Naive thymus-derived CD4-positive, alpha-beta T cell (primary cell): ENCODE measurements around the gene MAN1A2. TPM values are rescaled to one million over a fixed set of nuclear protein-coding genes. Genes with fewer than 3 reads are reported as not detected.
"Not testable (repeated sequence)": the region's sequence is repeated elsewhere in the genome, so short reads cannot be mapped to it uniquely, and the experiment has no call there.

Experiments
- ATAC-seq: fragments of 150-1000 bp; cut with Tn5 transposase; 2 replicates; pipeline ENCODE4 v1.10.0; 2021; ENCODE audit warnings: mild to moderate bottlenecking, moderate library complexity
- CTCF ChIA-PET: fragments of 350-600 bp; sonication (Branson Sonifier 250); formaldehyde crosslinking; loops from one replicate; lab custom pipeline; 2021; ENCODE audit warnings: antibody characterized with exemption; lab: Charles Lee
- POLR2A ChIA-PET: fragments of 350-600 bp; sonication (Branson Sonifier 250); formaldehyde crosslinking; loops from one replicate; lab custom pipeline; 2021; ENCODE audit warnings: antibody characterized with exemption, inconsistent platforms; lab: Charles Lee
- DNase-seq, 9 donors: peaks; one replicate each; pipeline versions ENCODE4 v3.0.0 to v3.0.0-alpha.2; 2020 to 2022; ENCODE audit warnings: mixed read lengths in 1 of 9
- H3K27ac ChIP-seq: one replicate; pipeline ENCODE4 v1.7.0; 2013; ENCODE audit warnings: mild to moderate bottlenecking, low read depth, low read length, moderate library complexity
- H3K27me3 ChIP-seq, 2 donors: one replicate each; pipeline ENCODE4 v1.7.0; 2013; ENCODE audit warnings: low read length in 2 of 2, mild to moderate bottlenecking in 2 of 2, moderate library complexity in 2 of 2; ENCODE audit not compliant: control insufficient read depth in 2 of 2, insufficient read depth in 2 of 2
- H3K36me3 ChIP-seq, 3 experiments: 1 replicate in 2 of 3; 2 replicates in 1 of 3; pipeline ENCODE4 v1.7.0; 2013; ENCODE audit warnings: low read length in 3 of 3, mild to moderate bottlenecking in 3 of 3, moderate library complexity in 1 of 3; ENCODE audit not compliant: insufficient read depth in 3 of 3, control insufficient read depth in 2 of 3
- H3K4me1 ChIP-seq, 2 donors: one replicate each; pipeline ENCODE4 v1.7.0; 2013; ENCODE audit warnings: low read length in 2 of 2, mild to moderate bottlenecking in 2 of 2, moderate library complexity in 1 of 2; ENCODE audit not compliant: control insufficient read depth in 2 of 2, insufficient read depth in 2 of 2
- H3K4me3 ChIP-seq: 2 replicates; pipeline ENCODE4 v1.7.0; 2013; ENCODE audit warnings: mild to moderate bottlenecking, low read length
- H3K9me3 ChIP-seq, 3 experiments: 1 replicate in 2 of 3; 2 replicates in 1 of 3; pipeline ENCODE4 v1.7.0; 2013; ENCODE audit warnings: low read length in 3 of 3; ENCODE audit not compliant: control insufficient read depth in 2 of 3
- H3K27ac Mint-ChIP-seq, 9 donors: one replicate each; pipeline ENCODE4 v1.8.0; 2020 to 2022; ENCODE audit warnings: mixed read lengths in 9 of 9, mild to moderate bottlenecking in 8 of 9, moderate library complexity in 5 of 9, inconsistent platforms in 2 of 9
- H3K27me3 Mint-ChIP-seq, 5 donors: one replicate each; pipeline ENCODE4 v1.8.0; 2021 to 2022; ENCODE audit warnings: mixed read lengths in 5 of 5, mild to moderate bottlenecking in 1 of 5
- H3K36me3 Mint-ChIP-seq, 5 donors: one replicate each; pipeline ENCODE4 v1.8.0; 2020 to 2022; ENCODE audit warnings: mixed read lengths in 5 of 5, mild to moderate bottlenecking in 3 of 5, inconsistent platforms in 1 of 5
- H3K4me1 Mint-ChIP-seq, 7 donors: one replicate each; pipeline ENCODE4 v1.8.0; 2020 to 2022; ENCODE audit warnings: mixed read lengths in 7 of 7, mild to moderate bottlenecking in 3 of 7, inconsistent platforms in 1 of 7
- H3K4me3 Mint-ChIP-seq, 10 donors: one replicate each; pipeline ENCODE4 v1.8.0; 2020 to 2022; ENCODE audit warnings: mild to moderate bottlenecking in 10 of 10, mixed read lengths in 10 of 10, moderate library complexity in 6 of 10, inconsistent platforms in 2 of 10
- H3K9me3 Mint-ChIP-seq, 11 donors: one replicate each; pipeline ENCODE4 v1.8.0; 2020 to 2022; ENCODE audit warnings: mixed read lengths in 11 of 11, mild to moderate bottlenecking in 4 of 11, inconsistent platforms in 1 of 11, moderate library complexity in 1 of 11
- intact Hi-C, 2 donors: fragments of 100-400 bp; cut with micrococcal nuclease; formaldehyde crosslinking; loops; one replicate each; pipeline ENCODE4 v1.15.1; 2023
- polyA plus RNA-seq, 2 donors: library from polyadenylated mRNA; unstranded; fragments of 300-500 nt; fragmentation: Illumina TruSeq; gene quantifications; one replicate each; pipeline ENCODE4 v1.2.3, GENCODE V29; 2021
- total RNA-seq, 6 experiments: library from RNA in 5 of 6; stranded (reverse) in 5 of 6; gene quantifications; 1 replicate in 5 of 6; 2 replicates in 1 of 6; pipeline ENCODE4 v1.2.3 and lab custom pipeline; 2021 to 2026

The MAN1A2 gene
- total and polyA plus RNA-seq, 7 experiments from 2014 or later = 10.5 to 63.4 (median 41.6) TPM

- H3K36me3 Mint-ChIP-seq = peaks cover 13 to 65% (median 51%) of the 10 kb centered on the region in 5 donors
- H3K27ac ChIP-seq = no peak overlapping the region
- ChIA-PET POLR2A (no interaction called here), CTCF (no interaction called here)
- no peak overlapping the region for H3K4me3 ChIP-seq
- no peaks in the 10 kb centered on the region for H3K27me3 ChIP-seq
- peaks cover 0 to 19% (median 0%) of the 10 kb centered on the region in 3 experiments for H3K36me3 ChIP-seq
- H3K27me3 Mint-ChIP-seq = no peaks in the 10 kb centered on the region
- intact Hi-C loops = loop anchor here in 1 of 2 donors (2.0 kb wide), 1 partner anchor 13 kb away; no protein-coding TSS in a partner anchor
- H3K9me3 ChIP-seq = no peaks in the 10 kb centered on the region
- ATAC-seq (no peak), DNase-seq (no peak)
- peaks cover 0 to 17% (median 8%) of the 10 kb centered on the region in 11 donors for H3K9me3 Mint-ChIP-seq
- H3K4me1 ChIP-seq = no peaks in the 10 kb centered on the region
- H3K4me3 Mint-ChIP-seq = no peak overlapping the region
- H3K4me1 Mint-ChIP-seq = peaks cover 0 to 7% (median 0%) of the 10 kb centered on the region in 7 donors
- H3K27ac Mint-ChIP-seq = no peak overlapping the region
Observed at GRCh38 chr1:117453958-117454357, 86.7 kb downstream of the MAN1A2 start.

DNA sequence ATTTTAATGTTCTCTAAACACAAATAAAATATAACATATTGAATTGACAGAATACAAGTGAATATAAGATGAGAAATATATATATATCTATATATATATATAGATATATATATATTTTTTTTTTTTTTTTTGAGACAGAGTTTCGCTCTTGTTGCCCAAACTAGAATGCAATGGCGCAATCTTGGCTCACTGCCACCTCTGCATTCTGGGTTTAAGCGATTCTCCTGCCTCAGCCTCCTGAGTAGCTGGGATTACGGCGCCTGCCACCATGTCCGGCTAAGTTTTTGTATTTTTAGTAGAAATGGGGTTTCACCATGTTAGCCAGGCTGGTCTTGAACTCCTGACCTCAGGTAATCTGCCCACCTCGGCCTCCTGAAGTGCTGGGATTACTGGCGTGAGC lies 91.2 kb downstream of the MAN1A2 start:
- CTCF ChIA-PET, H3K27me3 ChIP-seq, H3K27me3 Mint-ChIP-seq, H3K27ac Mint-ChIP-seq, H3K9me3 ChIP-seq, POLR2A ChIA-PET, DNase-seq, H3K9me3 Mint-ChIP-seq, ATAC-seq, H3K36me3 ChIP-seq, H3K27ac ChIP-seq, H3K4me1 ChIP-seq, H3K4me1 Mint-ChIP-seq, H3K4me3 Mint-ChIP-seq, intact Hi-C loops, H3K4me3 ChIP-seq: not testable (repeated sequence)
- H3K36me3 Mint-ChIP-seq = peaks cover 2 to 41% (median 24%) of the 10 kb centered on the region in 5 donors

- Histone ChIP-seq H3K27ac (no peak overlapping the region), H3K9me3 (no peaks in the 10 kb centered on the region), H3K36me3 (no peaks in the 10 kb centered on the region), H3K27me3 (no peaks in the 10 kb centered on the region), H3K4me3 (no peak overlapping the region), H3K4me1 (no peaks in the 10 kb centered on the region)
- ATAC-seq = no peak
- Mint-ChIP-seq H3K9me3 (no peaks in the 10 kb centered on the region), H3K27me3 (no peaks in the 10 kb centered on the region), H3K4me1 (peaks cover 0 to 7% (median 0%) of the 10 kb centered on the region in 7 donors), H3K36me3 (peaks cover 9 to 62% (median 49%) of the 10 kb centered on the region in 5 donors), H3K27ac (no peak overlapping the region), H3K4me3 (no peak overlapping the region)
- ChIA-PET POLR2A (no interaction called here), CTCF (no interaction called here)
- no peak for DNase-seq
- intact Hi-C loops = loop anchor here in 1 of 2 donors (5.0 kb wide), 1 partner anchor 99 kb away; the partner anchor contains the start of gene MAN1A2
Observed at GRCh38 chr1:117466761-117467160, 99.5 kb downstream of the MAN1A2 start.

- POLR2A ChIA-PET = no interaction called here
- Mint-ChIP-seq H3K36me3 (peaks cover 9 to 62% (median 53%) of the 10 kb centered on the region in 5 donors), H3K4me3 (no peak overlapping the region), H3K27ac (peak overlapping the region in 1 of 9 donors; percentile 43), H3K9me3 (no peaks in the 10 kb centered on the region), H3K4me1 (peaks cover 0 to 7% (median 0%) of the 10 kb centered on the region in 7 donors), H3K27me3 (no peaks in the 10 kb centered on the region)
- CTCF ChIA-PET = no interaction called here
- Histone ChIP-seq H3K27me3 (no peaks in the 10 kb centered on the region), H3K27ac (no peak overlapping the region), H3K4me3 (no peak overlapping the region), H3K9me3 (no peaks in the 10 kb centered on the region), H3K36me3 (no peaks in the 10 kb centered on the region), H3K4me1 (no peaks in the 10 kb centered on the region)
- DNase-seq (no peak), ATAC-seq (no peak)
- intact Hi-C loops = loop anchor here in 1 of 2 donors (5.0 kb wide), 1 partner anchor 100 kb away; the partner anchor contains the start of gene MAN1A2
Observed at GRCh38 chr1:117467336-117467735, 100.1 kb downstream of the MAN1A2 start.

GRCh38 chr1:117473063-117473462 lies 105.8 kb downstream of the MAN1A2 start:
- Mint-ChIP-seq H3K4me3 (no peak overlapping the region), H3K9me3 (peaks cover 0 to 10% (median 5%) of the 10 kb centered on the region in 11 donors), H3K27me3 (no peaks in the 10 kb centered on the region), H3K36me3 (peaks cover 11 to 70% (median 63%) of the 10 kb centered on the region in 5 donors), H3K4me1 (no peaks in the 10 kb centered on the region), H3K27ac (no peak overlapping the region)
- Histone ChIP-seq H3K4me1 (no peaks in the 10 kb centered on the region), H3K4me3 (no peak overlapping the region), H3K36me3 (peaks cover 0 to 4% (median 0%) of the 10 kb centered on the region in 3 experiments), H3K9me3 (peaks cover 0 to 4% (median 0%) of the 10 kb centered on the region in 3 experiments), H3K27me3 (no peaks in the 10 kb centered on the region), H3K27ac (no peak overlapping the region)
- intact Hi-C loops = no loop called here
- POLR2A ChIA-PET = no interaction called here
- CTCF ChIA-PET = no interaction called here
- ATAC-seq (no peak), DNase-seq (no peak)

DNA sequence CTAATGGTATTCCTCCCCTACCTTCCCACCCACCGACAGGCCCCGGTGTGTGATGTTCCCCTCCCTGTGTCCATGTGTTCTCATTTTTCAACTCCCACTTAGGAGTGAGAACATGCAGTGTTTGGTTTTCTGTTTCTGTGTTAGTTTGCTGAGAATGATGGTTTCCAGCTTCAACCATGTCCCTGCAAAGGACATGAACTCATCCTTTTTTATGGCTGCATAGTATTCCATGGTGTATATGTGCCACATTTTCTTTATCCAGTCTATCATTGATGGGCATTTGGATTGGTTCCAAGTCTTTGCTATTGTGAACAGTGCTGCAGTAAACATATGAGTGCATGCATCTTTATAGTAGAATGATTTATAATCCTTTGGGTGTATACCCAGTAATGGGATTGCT lies 108.2 kb downstream of the MAN1A2 start:
- H3K36me3 ChIP-seq, H3K4me3 ChIP-seq, DNase-seq, H3K27ac ChIP-seq, H3K27me3 Mint-ChIP-seq, CTCF ChIA-PET, H3K27me3 ChIP-seq, H3K4me3 Mint-ChIP-seq, H3K4me1 Mint-ChIP-seq, H3K27ac Mint-ChIP-seq, intact Hi-C loops, ATAC-seq, H3K9me3 ChIP-seq, H3K4me1 ChIP-seq: not testable (repeated sequence)
- POLR2A ChIA-PET = interaction anchor here (0.8 kb wide), 1 partner anchor 12 kb away, joined by 4 read pairs; no protein-coding TSS in a partner anchor
- H3K36me3 Mint-ChIP-seq = peaks cover 11 to 80% (median 68%) of the 10 kb centered on the region in 5 donors
- peaks cover 0 to 14% (median 5%) of the 10 kb centered on the region in 11 donors for H3K9me3 Mint-ChIP-seq

DNA sequence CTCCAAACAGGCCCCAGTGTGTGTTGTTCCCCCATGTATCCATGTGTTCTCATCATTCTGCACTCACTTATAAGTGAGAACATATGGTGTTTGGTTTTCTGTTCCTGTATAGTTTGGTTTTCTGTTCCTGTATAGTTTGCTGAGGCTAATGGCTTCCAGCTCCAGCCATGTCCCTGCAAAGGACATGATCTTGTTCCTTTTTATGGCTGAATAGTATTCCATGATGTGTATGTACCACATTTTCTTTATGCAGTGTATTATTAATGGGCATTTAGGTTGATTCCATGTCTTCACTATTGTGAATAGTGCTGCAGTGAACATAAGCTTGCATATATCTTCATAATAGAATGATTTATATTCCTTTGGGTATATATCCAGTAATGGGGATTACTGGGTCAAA lies 111.8 kb downstream of the MAN1A2 start:
- Mint-ChIP-seq H3K4me1 (no peaks in the 10 kb centered on the region), H3K4me3 (no peak overlapping the region), H3K27ac (no peak overlapping the region), H3K36me3 (peaks cover 22 to 88% (median 83%) of the 10 kb centered on the region in 5 donors), H3K27me3 (no peaks in the 10 kb centered on the region), H3K9me3 (peaks cover 0 to 19% (median 5%) of the 10 kb centered on the region in 11 donors)
- POLR2A ChIA-PET = no interaction called here
- intact Hi-C loops = no loop called here
- no peak for ATAC-seq
- Histone ChIP-seq H3K36me3 (peaks cover 0 to 6% (median 3%) of the 10 kb centered on the region in 3 experiments), H3K4me3 (no peak overlapping the region), H3K27me3 (no peaks in the 10 kb centered on the region), H3K27ac (no peak overlapping the region), H3K4me1 (no peaks in the 10 kb centered on the region), H3K9me3 (peaks cover 0 to 4% (median 0%) of the 10 kb centered on the region in 3 experiments)
- no peak for DNase-seq
- CTCF ChIA-PET = no interaction called here
